HG02885 (cell line): ENCODE results near the gene TNFRSF1B.
"Not testable (repeated sequence)": the region's sequence is repeated elsewhere in the genome, so short reads cannot be mapped to it uniquely, and the experiment has no call there.

ENCODE experiments used
- ATAC-seq: cut with Tn5 transposase; IDR thresholded peaks from one replicate; pipeline ENCODE4 v1.9.1; 2021; ENCODE audit warnings: mild to moderate bottlenecking; ENCODE audit not compliant: unreplicated experiment, poor library complexity

TNFRSF1B gene

GRCh38 chr1:12208271-12208670 is 41.5 kb downstream of the TNFRSF1B start:
- no peak for ATAC-seq

- no peak for ATAC-seq
These were observed 42.1 kb downstream of the TNFRSF1B start for GRCh38 chr1:12208764-12209494.

GRCh38 chr1:12209495-12209832 is 42.7 kb downstream of the TNFRSF1B start:
- no peak for ATAC-seq

GRCh38 chr1:12215118-12215961 is 48.5 kb downstream of the TNFRSF1B start:
- no peak for ATAC-seq

GRCh38 chr1:12219800-12220199 is 53.0 kb downstream of the TNFRSF1B start:
- no peak for ATAC-seq

- no peak for ATAC-seq
These were observed 54.1 kb downstream of the TNFRSF1B start for GRCh38 chr1:12220890-12221289.

- ATAC-seq: not testable (repeated sequence)
These were observed 55.9 kb downstream of the TNFRSF1B start for GRCh38 chr1:12222700-12223099.

GRCh38 chr1:12224092-12224491 is 57.3 kb downstream of the TNFRSF1B start:
- ATAC-seq: not testable (repeated sequence)

GRCh38 chr1:12228979-12229378 is 62.2 kb downstream of the TNFRSF1B start:
- ATAC-seq: no peak

GRCh38 chr1:12229386-12229834 is 62.6 kb downstream of the TNFRSF1B start:
- ATAC-seq: no peak

GRCh38 chr1:12229835-12230548 is 63.2 kb downstream of the TNFRSF1B start, which contains the start of gene VPS13D:
Gene VPS13D, plus strand, starts transcription at chr1:12230030. Its CDS starts 4,237 bp downstream, at chr1:12234267.
- peak; percentile 83 for ATAC-seq

GRCh38 chr1:12230549-12231275 is 63.9 kb downstream of the TNFRSF1B start:
- ATAC-seq: peak; percentile 22

- no peak for ATAC-seq
These were observed 64.4 kb downstream of the TNFRSF1B start for GRCh38 chr1:12231276-12231595.

- no peak for ATAC-seq
These were observed 65.4 kb downstream of the TNFRSF1B start for GRCh38 chr1:12232221-12232620.

GRCh38 chr1:12244078-12244477 is 77.3 kb downstream of the TNFRSF1B start:
- ATAC-seq: no peak

- ATAC-seq: no peak
These were observed 77.8 kb downstream of the TNFRSF1B start for GRCh38 chr1:12244585-12244984.

- no peak for ATAC-seq
These were observed 78.3 kb downstream of the TNFRSF1B start for GRCh38 chr1:12245116-12245515.

GRCh38 chr1:12245733-12246132 is 78.9 kb downstream of the TNFRSF1B start:
- no peak for ATAC-seq

GRCh38 chr1:12246584-12246983 is 79.8 kb downstream of the TNFRSF1B start:
- ATAC-seq: no peak

- ATAC-seq: no peak
These were observed 82.4 kb downstream of the TNFRSF1B start for GRCh38 chr1:12249181-12249580.
